A549 (cell line): ENCODE data around the gene TXNRD2.

Experiments used
- CBX8 ChIP-seq: fragments of 200-600 bp; sonication (generic); IDR thresholded peaks from 2 replicates; pipeline ENCODE4 v1.6.1; 2016
- CHD4 ChIP-seq: fragments of 200-600 bp; sonication (generic); IDR thresholded peaks from 2 replicates; pipeline ENCODE4 v1.6.1; 2016; ENCODE audit warnings: antibody characterized with exemption, mild to moderate bottlenecking, borderline replicate concordance
- CTCF ChIP-seq: fragments of >200 bp; sonication (Bioruptor Twin); formaldehyde crosslinking; IDR thresholded peaks from 3 replicates; pipeline ENCODE4 v1.5.1; 2016
- FOSB ChIP-seq: fragments of 250-450 bp; sonication (Bioruptor Pico); IDR thresholded peaks from 2 replicates; pipeline ENCODE4 v1.5.0; 2020; ENCODE audit warnings: mild to moderate bottlenecking, moderate library complexity
- HEYL ChIP-seq: fragments of 250-450 bp; sonication (Bioruptor Pico); IDR thresholded peaks from 2 replicates; pipeline ENCODE4 v1.8.0; 2021; ENCODE audit warnings: mild to moderate bottlenecking, moderate library complexity
- HOXA7 ChIP-seq: fragments of 250-450 bp; sonication (Bioruptor Pico); IDR thresholded peaks from 2 replicates; pipeline ENCODE4 v1.5.0; 2020; ENCODE audit warnings: mild to moderate bottlenecking, moderate library complexity
- HOXB13 ChIP-seq: fragments of 250-450 bp; sonication (Bioruptor Pico); IDR thresholded peaks from 2 replicates; pipeline ENCODE4 v1.5.0; 2020; ENCODE audit warnings: low read depth, mild to moderate bottlenecking, moderate library complexity
- MAFK ChIP-seq: fragments of 450-650 bp; IDR thresholded peaks from 2 replicates; pipeline ENCODE4 v1.6.1; 2014; ENCODE audit not compliant: partially characterized antibody
- MAX ChIP-seq: IDR thresholded peaks from 2 replicates; pipeline ENCODE4 v1.6.1; 2012
- MYC ChIP-seq: IDR thresholded peaks from 2 replicates; pipeline ENCODE4 v1.6.1; 2012; ENCODE audit warnings: mild to moderate bottlenecking, inconsistent platforms, low read length, improper control_type of control experiment, borderline replicate concordance
- POLR2A ChIP-seq: IDR thresholded peaks from 2 replicates; pipeline ENCODE4 v1.6.1; 2012; ENCODE audit warnings: mild to moderate bottlenecking, low read length
- RCOR1 ChIP-seq: fragments of 150-350 bp; IDR thresholded peaks from 2 replicates; pipeline ENCODE4 v1.6.1; 2014; ENCODE audit warnings: antibody characterized with exemption, low read length, low read depth
- SREBF2 ChIP-seq: fragments of 450-650 bp; IDR thresholded peaks from 2 replicates; pipeline ENCODE4 v1.6.1; 2014; ENCODE audit warnings: mild to moderate bottlenecking, moderate library complexity

DNA sequence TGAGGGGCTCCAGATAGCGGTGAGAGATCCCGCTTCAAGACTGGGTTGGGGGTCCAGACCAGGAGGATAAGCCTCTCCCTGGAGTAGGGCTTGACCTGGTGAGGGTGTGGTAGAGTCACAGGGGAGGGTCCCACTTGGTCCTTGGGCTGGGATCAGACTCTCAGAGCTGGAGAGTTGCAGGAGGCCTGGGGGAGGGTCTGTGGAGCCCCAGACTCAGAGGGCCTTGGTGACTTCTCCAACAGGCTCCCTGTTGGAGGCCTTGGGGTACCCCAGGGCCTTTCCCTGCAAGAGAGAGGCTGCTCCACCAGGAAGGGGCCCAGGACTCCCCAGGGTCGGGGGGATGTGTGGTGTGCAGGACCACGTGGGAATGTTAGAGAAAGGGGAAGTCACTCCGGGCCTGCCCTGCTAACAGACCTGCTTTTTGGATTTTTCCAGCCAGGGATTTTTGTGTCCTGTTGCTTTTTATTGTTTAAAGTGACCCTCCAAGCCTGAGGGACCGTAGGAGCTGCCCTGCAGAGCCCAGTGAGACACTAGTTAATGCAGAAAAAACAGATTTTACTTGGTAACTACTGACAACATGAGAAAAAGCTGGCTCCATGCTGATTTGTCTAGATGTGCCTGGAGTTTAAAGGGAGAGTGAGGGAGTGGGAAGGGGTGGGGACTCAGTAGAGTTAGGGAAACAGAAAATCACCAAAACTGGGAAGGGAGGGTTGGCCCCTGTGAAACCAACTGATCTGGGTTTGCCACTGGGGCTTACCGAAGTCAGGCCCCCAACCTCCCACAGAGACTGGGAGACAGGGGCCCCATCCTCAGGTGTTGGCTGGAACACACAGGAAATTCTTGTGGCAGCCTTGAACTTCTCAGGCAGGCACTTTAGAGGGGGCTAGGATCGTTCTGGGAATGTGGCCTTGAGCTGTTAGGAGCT, 801 bp upstream of the TXNRD2 start:
- TF ChIP-seq MAX (peak; percentile 62), CTCF (no peak), FOSB (CRISPR knock-in tag) (no peak), MAFK (no peak), SREBF2 (no peak), CBX8 (no peak), POLR2A (no peak), HOXA7 (CRISPR knock-in tag) (no peak), RCOR1 (no peak), HEYL (CRISPR knock-in tag) (no peak), CHD4 (no peak), MYC (no peak), HOXB13 (CRISPR knock-in tag) (no peak)
